ENCODE measurements around the gene FMO5.
A peak's percentile ranks its signal among the peaks of the same experiment; 100 is the strongest.
"Not testable (repeated sequence)": the region's sequence is repeated elsewhere in the genome, so short reads cannot be mapped to it uniquely, and the experiment has no call there.

Gene FMO5

DNA sequence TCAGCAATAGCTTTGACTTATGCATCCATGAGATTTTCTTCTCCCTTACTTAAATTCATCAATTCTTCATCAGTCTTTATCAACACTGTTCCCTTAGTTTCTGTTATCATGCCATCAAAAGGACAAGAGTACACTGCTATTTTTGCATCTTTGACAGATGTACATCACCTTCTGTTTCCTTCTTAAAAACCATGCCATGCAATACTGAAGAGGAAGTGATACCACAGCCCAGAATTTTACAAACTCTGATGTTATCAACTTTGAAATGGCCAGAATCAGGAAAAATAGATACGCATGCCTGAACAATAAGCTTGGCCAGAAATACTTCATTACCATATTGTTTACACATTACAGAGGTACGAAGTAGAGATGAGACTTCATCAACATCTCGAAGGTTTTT is 21.1 kb downstream of the FMO5 start:
- no peak for DNase-seq

DNA sequence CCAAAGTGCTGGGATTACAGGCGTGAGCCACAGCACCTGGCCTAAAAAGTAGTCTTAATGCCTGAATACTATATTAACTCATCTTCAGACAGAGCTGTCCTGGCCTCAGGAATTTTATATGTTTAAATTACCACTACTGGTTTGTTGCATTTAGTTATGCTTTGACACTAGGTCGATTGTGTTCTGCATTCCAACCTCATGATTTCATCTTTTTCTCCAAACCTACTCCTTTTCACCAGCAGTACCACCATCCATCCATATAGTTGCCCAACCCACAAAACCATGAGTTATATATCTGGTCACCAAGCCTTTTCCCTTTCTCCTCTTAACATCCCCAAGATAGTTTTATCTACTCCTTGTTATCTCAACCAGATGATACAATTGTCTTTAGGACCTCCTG is 22.6 kb downstream of the FMO5 start:
- no peak for DNase-seq

DNA sequence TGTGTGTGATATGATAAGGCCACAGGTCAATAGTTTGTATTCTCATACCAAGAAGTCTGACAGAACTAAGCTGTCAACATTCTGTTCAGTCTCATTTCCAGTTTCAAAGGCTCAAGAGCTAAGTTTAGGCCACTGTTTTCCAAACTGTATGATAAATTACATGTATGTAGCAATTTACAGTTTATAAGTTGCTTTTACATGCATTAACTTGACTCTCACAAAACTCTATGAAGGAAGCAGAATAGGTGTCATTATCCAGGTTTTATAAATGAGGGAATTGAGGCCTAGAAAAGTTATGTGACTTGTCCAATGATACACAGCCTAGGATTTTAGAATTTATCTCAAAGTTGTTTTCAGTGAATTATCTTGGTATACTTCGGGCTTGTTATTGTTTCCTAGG is 23.4 kb downstream of the FMO5 start:
- DNase-seq, result no peak

DNA sequence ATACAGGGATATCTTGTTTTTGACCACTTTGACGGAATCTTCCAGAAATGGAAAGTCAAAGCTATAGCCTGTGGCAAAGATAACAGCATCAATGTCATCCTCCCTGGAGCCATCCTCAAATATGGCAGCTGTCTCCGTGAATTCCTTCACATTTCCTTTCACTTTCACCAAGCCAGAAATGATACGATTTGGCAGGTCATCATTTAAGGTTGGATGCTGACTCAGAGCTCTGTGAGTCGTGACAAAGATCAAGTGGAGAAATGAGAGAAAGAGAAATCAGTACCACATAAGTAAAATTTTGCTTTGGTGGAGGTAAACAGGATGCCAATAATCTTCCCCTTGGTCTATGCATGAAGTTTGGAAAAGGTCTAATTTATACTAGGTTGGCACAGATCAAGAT is 23.9 kb downstream of the FMO5 start:
- DNase-seq, result no peak

DNA sequence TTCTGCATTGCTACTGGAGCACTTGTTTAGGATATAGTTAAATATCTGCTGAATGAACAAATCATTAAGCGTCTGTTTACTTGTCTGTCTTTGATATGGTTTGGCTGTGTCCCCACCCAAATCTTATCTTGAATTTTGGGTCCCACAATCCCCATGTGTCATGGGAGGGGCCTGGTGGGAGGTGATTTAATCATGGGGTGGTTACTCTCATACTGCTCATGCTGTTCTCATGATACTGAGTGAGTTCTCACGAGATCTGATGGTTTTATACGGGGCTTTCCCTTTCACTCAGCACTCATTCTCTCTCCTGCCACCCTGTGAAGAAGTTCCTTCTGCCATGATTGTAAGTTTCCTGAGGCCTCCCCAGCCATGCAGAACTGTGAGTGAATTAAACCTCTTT is 27.8 kb downstream of the FMO5 start:
- not testable (repeated sequence) for DNase-seq

DNA sequence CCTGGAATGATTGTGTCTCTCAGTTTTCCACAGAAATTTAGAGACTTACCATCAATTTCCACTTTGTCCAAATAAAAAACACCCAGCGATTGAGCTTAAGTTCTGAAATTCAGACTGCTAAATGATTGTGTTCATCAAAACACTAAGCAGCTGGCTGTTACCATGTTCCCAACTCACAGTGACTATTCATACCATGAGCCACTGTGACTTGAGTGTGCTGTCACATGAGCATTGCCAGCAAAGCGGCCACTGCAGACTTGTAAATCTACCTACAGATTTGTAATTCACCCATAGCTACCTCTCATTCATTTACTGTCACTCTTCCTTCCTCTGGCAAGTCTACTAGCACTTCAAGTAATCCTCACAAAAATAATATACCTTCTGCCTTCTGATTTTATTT is 35.6 kb downstream of the FMO5 start:
- DNase-seq, result no peak

DNA sequence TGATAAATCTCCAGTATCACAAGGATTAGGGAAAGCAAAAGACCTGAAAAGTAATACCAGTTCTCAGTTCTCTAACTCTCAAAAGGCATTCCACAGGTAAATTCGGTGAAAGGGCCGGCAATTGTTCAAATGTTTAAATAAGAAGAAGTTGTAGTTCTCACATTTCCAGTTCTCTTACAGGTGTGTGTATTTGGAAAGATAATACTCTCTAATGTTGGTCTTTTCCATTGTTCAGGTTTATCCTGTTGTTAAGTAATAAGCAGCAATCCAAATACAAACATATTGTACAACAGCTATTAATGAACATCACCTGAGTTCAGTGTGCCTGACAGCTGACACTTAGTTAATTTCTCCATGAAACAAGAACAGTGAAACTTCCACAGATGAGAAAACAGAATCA is 39.7 kb downstream of the FMO5 start:
- DNase-seq, result no peak

DNA sequence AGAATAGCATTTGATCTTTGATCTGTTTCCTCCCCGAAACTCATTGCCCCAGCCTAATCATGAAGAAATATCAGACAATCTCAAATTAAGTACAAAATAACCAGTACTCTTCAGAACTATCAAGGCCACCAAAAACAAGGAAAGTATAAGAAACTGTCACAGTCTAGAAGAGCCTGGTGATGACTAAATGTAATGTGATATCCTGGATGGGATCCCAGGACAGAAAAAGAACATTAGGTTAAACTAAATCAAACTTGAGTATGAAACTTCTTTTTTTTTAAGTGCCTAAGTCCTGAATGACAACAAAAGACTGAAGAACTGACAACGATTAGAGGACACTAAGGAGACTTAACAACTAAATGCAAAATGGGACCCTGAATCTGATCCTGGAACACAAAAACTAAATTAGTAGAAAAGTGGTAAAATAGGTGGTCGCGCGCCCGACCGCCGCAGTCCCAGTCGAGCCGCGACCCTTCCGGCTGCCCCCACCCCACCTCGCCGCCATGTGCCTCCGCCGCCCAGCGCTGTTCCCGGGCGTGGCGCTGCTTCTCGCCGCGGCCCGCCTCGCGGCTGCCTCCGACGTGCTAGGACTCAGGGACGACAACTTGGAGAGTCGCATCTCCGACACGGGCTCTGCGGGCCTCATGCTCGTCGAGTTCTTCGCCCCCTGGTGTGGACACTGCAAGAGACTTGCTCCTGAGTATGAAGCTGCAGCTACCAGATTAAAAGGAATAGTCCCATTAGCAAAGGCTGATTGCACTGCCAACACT is 47.3 kb downstream of the FMO5 start:
- DNase-seq, result no peak

DNA sequence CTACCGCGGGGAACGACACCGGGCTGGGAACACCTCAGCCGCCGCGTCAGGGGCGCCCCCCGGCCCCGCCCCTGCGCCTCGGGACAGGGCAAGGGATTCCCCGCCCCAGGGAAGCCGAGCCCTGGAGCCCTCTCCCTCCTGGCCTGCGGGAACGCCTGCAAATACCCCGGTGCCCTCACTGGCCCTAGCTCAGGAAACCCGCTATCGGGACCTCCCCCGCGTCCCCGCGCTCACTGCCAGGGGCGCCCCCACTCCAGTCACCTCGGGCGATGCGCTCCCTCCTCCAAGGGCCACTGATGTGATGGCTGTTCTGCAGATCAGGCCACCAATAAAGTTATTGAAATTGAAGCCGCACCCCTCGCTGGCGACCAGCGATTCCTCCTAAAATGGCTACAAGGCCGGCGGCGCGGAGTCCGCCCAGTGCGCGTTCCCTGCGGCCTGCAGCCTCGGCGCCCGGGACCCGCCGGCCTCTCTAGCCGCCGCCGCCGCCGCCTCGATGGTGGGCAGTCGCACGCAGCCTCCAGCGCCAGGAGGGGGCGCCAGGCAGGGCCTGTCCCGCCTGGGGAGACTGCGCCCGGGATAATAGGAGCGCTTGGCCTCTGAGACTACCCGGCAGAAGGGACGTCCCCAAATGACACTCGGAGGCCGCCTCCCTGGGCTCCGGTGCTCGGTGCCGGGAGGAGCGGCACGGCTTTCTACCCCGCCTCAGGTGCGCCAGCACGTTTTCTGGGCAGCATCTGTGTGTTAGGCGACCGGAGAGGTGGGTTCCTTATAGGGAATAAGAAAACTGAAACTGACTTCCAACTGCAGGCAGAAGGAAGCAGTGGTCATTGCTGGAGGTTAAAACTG is 52.7 kb downstream of the FMO5 start, which contains the start of gene PRKAB2:
TSS of gene PRKAB2 (minus strand) at position 303 of the 849 bp plus-strand sequence. CDS start 326 bp downstream, outside the sequence.
- peak; percentile 97 for DNase-seq

DNA sequence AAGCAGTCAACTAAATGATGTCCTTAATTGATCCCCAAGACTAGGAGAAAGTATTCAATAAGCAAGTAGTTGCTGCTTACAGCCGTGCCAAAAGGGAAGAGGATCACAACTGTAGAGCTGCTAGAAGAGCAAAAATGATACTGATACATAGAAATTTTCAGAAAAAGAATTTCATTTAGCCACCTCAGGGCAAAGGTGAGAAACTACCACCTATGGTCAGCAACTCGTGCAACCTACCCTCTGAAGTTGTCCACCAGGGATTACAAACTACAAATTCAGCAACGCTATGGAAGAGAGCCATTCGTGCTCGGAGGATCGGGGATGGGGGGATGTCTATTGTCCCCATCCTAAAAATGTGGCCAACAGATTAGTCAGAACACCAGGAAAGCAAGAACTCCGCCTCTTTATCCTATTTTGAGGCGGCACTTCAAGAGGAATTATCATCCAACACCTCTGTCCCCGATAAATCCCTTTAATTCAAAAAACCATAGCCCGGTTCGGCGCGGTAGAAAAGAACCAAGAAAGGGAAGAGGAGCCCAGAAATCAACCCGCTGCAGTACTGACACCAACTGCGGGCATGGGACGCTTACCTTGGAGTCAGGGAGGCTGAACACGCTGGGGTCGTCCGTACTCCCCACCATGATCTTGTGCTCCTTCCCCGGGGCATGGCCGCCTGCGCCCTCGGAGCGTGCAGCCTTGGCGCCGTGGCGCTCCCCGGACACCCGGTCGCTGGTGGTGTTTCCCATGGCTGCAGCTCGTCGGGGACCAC is 53.6 kb downstream of the FMO5 start:
- DNase-seq, result peak; percentile 76

DNA sequence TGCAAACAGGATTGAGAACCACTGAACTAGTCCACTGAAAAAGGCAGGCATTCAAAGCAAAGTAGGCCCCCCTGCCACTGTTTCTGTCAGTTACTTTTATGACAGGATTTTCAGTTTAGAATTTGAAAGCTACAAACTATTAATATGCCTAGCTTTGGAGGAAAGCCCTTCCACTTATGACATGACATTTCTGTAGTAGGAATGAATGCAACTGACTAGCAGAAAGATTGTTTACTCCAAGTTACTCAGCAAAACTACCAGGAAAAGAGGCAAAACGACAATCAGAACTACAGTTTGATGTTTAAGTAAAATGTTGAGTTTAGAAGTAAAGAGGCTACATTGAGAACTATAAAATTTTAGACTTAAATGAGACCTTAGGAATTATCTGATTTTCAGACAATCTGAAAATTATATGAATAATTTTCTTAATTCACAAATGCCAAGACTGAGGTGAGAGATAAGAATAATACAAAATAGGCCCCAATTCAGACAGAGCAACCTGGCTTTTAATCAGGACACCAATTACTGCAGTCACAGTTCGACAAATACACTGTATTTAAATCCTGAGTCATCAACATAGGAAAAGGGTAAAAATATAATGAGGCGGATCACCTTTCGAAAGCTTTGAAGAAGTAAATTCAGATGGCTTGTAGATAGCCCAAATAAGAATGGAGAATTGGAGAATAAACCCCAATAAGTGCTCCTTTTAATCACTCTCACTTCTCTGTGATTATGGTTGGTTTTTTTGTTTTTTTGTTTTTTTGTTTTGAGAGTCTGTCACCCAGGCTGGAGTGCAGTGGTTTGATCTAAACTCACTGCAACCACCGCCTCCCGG is 55.1 kb downstream of the FMO5 start:
- no peak for DNase-seq

DNA sequence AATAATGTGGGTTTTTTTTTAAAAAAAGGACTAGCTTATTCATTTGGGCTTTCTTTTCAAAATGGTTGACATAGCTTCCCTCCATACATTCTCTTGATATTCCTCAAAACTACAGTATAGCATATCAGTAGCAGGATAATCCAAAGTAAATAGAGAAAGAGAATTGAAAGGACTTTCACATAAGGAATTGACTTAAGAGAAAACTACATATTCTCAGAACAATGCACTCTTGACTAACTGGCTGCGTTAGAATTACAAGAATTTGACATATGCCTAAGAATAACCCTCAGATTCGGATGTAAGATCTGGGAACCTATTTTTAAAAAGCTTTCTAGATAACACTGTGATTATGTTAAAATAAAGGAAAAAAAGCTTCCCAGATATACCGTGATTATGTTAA is 56.0 kb downstream of the FMO5 start:
- DNase-seq, result no peak

DNA sequence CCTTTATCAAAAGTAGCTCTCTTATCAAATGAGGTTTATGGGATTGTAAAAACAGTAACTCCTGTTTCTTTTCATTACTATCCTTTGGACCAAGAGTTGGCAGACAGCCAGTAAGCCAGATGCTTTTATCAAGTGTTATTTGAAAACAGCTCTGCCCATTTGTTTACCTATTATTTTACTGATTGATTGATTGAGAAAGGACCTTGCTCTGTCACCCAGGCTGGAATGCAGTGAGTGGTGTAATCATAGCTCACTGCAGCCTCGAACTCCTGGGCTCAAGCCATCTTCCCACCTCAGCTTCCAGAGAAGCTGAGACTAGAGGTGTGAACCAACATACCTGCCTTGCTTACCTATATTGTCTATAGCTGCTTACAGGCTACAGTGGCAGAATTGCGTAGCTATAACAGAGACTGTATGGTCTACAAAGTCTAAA is 56.5 kb downstream of the FMO5 start:
- DNase-seq, result peak; percentile 93

DNA sequence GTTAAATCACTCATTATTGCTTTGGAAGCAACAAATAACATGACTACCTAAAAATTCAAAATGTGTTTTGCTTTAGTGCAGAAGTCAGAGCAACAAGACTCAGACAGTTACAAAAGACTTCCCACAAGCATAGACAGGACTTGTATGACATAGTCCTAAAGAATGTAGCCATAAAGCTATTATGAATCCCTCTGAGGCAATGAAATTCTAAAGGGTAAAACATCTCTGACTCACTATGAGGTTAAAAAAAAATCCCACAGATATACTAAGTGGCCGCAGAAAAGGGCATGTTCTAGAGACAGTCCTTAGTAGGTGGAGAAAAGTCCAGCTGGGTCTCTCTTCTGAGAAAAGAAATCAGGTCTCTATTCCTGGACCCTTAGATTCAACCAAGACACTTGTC is 57.8 kb downstream of the FMO5 start:
- DNase-seq, result no peak

DNA sequence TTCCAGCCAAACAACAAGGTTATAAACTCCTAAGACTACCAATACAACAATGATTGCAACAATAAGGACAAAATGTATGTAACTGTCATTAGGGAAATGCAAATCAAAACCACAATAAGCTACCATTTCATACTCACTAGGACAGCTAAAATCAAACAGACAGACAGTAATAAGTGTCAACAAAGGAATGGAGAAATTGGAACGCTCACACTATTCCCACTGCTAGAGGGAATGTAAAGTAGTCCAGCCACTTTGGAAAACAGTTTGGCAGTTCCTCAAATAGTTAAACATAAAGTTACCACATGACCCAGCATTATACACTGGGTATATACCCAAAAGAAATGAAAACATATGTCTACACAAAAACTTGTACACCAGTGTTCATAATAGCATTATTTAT is 62.1 kb downstream of the FMO5 start:
- DNase-seq, result no peak

DNA sequence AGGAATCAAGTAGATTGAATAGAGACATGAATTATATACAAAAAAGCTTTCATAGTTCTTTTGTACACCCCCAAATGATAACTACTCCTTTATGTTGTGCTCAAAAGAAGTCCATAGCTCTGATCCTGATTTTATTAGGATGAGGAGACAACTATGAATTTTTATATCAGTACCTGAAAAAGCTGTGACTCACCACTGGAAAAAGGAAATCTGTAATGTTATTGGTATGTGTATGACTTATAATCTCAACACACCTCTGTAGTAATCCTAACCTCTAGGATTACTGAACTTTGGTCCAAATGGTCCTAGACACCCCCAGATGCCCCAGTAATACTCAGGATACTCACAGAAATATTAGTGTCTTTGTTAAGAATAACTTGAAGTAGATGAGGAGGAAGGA is 63.0 kb downstream of the FMO5 start:
- no peak for DNase-seq

DNA sequence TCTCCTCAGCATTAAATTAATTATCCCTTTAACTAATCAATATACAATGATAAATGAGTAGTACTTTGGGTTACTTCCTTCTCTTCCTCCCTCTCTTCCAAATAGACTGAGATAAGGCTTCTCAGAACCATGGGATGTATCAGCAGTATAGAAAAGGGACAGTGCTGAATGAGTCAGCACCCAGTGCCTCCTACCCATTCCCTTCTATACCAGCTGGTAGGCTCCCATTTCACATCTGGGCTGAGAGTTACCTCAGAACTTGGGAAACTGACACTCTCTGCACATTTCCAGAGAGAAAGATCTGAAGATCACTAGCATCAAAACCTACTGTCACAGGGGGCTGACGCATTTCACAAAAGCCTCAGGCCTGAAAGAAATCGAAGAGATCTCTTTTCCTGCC is 68.0 kb downstream of the FMO5 start:
- not testable (repeated sequence) for DNase-seq

DNA sequence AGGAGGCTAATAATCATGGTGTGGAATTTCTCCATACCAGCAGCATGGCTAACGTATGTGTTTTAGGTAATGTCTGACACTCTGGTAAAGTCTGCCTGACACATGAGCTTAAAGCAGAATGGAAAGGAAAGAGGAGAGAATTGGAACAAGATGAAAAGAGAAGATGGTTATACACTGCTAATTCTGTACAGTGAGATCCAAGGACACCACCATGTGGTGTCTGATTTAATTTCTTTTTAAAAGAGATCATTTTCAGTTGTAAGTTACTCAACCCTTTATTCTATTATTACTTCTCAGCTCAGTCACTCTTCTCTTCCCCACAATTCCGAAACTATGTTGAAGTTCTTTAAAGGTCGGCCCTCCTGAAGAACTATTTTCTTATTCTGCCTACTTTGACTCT is 68.5 kb downstream of the FMO5 start:
- no peak for DNase-seq

DNA sequence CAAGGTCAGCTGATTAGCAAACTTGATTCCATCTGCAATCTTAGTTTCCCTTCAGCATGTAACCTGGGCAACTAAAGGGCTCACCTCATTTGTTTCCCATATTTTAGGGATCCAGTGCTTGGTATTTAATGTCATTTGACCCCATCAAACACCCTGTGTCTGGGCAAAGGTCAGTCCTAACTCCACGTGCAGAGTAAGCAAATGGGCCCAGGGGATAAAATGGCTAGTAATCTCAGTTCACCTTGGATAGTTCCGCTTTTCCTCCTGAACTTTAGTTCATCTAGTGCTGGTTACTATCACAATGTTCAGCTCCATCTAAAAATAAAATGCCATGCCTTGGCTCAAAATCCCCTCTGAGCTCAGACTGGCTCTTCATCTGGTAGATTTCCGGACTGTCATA is 72.4 kb downstream of the FMO5 start:
- DNase-seq, result no peak

DNA sequence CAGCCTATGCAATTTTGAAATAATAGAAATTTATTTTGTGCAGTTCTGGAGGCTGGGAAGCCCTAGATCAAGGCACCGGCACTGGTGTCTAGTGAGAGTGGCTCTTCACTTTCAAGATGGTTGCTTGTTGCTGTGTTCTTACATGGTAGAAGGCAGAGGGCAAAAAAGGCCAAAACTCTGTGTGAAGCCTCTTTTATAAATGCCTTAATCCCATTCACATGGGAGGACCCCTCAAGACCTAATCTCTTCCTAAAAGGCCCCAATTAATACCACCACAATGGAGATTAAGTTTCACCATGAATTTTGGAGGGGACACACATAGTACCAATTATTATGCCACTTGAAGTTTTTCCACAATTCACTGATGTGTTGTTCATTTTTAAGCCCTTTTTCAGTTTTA is 73.9 kb downstream of the FMO5 start:
- DNase-seq, result no peak

DNA sequence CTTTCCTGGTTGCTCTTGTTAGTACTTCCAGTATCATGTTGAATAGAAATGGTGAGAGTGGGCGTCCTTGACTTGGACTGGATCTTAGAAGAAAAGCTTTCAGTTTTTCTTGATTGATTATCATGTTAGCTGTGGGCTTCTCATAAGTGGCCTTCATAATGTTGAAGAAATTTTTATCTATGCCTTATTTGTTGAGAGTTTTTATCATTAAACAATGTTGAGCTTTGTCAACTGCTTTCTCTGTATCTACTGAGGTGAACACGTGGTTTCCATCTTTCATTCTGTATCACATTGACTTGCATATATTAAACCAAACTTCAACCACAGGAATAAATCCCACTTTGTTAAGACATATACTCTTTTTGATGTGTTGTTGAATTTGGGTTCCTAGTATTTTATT is 82.3 kb downstream of the FMO5 start:
- DNase-seq, result no peak

Data from NCI-H82 (cell line).